NCI-H2227 (cell line): ENCODE results near the gene C1orf115.
"Not testable (repeated sequence)": the region's sequence is repeated elsewhere in the genome, so short reads cannot be mapped to it uniquely, and the experiment has no call there.

ENCODE experiments used
- DNase-seq: peaks from one replicate; lab custom pipeline; 2025; ENCODE audit not compliant: unreplicated experiment; lab: John Stamatoyannopoulos, UW

C1orf115 gene

DNA sequence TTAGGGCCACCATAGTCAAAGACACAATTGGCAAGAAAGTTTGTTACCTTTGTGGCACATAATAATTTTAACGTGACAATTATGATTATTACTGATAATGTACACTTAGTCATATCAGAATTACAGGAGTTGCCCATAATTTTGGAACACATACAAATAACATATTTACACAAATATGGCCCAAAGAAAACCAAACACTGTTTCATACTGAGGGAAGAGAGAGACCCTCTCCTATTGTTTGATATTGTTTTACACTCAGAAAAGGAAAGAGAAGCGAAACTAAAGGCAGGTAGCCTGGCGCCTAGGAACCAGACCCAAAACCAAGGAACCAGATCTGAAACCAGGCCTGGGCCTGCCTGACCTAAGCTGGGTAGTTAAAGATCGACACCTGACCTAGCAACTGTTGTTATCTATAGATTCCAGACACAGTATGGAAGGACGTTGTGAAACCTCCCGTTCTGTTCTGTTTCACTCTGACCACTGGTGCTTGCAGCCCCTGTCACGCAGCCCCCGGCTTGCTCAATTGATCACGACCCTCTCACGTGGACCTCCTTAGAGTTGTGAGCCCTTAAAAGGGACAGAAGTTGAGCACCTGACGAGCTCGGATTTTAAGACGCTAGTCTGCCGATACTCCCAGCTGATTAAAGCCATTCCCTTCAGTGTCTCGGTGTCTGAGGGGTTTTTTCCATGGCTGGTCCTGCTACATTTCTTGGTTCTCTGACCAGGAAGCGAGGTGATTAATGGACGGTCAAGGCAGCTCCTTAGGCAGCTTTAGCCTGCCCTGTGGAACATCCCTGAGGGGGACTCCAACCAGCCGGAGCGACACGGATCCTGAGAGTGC lies 27.9 kb downstream of the C1orf115 start:
- no peak for DNase-seq

- DNase-seq: not testable (repeated sequence)
These were observed 31.1 kb downstream of the C1orf115 start for GRCh38 chr1:220721266-220721665.

- DNase-seq: no peak
These were observed 36.5 kb downstream of the C1orf115 start for GRCh38 chr1:220726634-220727033.

DNA sequence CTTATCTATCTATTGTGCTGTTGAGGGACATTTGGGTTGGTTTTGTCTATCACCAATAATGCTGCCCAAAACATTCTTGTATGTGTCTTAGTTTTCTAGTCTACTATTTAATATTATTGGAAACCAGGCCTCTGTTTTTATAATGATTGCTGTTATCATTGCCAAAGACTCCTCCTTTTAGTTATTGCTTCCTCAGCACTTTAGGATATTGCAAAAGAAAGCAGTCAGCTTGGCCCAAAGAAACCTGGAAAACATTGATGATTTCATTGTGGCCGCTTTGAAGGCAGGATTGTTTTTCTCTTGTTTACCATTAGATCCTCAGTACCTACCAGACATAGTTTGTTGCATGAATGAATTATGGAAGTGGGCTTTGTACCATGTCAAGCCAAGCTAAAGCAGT lies 37.4 kb downstream of the C1orf115 start:
- no peak for DNase-seq

GRCh38 chr1:220730486-220730885 lies 40.3 kb downstream of the C1orf115 start:
- DNase-seq: no peak

DNA sequence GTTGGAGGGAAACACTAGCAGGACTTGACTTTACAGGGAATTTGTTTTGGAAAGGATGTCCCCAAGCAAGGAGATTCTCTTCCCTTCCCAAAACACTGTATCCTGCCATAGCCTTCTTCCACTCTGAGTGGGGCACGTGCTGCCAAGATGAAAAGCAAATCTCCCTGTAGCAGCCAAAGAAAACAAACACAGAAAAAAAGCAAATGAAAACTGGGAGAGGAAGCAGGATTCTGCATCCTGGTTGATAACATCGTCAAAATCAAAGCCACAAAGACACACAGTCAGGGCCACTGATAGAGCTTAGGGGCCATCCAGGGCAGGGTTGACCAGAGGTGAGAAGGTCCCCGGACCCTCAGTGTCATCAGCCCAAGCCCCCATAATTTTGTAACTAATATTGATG lies 42.0 kb downstream of the C1orf115 start:
- no peak for DNase-seq

DNA sequence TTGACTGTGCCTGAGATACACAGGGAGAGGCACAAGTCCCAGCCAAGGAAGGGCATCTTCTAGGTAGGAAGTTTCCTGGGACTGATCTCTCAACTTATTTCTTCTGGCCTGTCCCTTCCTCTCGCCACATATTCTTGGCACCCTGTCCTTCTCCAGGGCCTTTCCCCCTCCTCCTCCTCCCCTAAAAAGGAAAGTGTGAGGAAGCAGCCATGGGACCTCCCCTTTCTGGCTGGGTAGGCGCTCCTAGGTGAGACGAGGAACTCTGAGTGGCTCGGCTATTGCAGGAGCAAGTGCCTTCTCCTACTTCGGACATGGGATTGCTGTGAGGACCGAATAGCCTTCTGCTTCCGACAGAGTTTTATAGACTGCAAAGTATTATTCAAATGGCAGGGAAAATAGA lies 42.5 kb downstream of the C1orf115 start:
- DNase-seq: no peak

DNA sequence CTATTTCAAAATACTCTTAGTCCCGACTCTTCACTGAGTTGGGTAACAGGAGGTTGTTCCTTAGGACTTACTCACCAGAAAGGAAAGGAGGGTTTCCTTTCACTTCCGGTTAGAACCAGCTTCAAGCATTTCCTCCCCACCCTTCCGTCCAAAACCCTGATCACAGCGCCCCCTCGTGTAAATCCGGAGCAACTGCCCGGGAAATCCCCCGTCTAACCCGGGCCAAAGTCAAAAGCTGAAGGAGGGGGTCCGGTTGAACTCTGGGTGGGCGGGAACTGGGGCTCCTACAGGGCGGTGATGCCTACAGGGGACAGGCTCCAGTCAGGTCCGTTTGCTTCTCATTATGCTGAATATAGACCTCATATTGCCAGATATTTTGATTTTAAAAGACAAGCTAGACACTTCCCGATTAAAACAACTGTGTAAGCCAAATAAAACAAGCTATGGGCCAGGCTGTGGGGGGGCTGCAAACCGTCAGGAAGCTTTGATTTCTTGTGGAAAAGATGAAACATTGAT lies 43.0 kb downstream of the C1orf115 start:
- DNase-seq: peak; percentile 65

- DNase-seq: no peak
These were observed 44.6 kb downstream of the C1orf115 start for GRCh38 chr1:220734571-220735326.

DNA sequence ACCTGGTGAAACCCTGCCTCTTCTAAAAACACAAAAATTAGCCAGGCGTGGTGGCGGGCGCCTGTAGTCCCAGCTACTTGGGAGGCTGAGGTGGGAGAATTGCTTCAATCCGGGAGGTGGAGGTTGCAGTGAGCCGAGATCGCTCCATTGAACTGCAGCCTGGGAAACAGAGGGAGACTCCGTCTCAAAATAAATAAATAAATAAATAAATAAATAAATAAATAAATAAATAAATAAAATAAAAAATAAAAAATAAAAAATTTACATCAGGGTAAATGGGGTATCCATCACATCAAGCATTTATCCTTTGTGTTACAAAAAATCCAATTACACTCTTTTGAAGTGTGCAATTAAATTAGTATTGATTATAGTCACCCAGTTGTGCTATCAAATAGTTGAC lies 46.1 kb downstream of the C1orf115 start:
- not testable (repeated sequence) for DNase-seq

DNA sequence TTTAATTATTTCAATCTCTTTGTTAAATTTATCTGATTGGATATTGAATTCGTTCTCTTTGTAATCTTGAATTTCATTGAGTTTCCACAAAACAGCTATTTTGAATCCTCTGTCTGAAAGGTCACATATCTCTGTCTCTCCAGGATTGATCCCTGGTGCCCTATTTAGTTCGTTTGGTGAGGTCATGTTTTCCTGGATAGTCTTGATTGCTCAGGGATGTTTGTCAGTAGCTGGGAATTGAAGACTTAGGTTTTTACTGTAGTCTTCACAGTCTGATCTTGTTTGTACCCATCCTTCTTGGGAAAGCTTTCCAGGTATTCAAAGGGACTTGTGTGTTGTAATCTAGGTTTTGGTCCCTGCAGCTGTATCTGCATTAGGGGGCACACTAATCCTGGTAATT lies 51.2 kb downstream of the C1orf115 start:
- DNase-seq: no peak

DNA sequence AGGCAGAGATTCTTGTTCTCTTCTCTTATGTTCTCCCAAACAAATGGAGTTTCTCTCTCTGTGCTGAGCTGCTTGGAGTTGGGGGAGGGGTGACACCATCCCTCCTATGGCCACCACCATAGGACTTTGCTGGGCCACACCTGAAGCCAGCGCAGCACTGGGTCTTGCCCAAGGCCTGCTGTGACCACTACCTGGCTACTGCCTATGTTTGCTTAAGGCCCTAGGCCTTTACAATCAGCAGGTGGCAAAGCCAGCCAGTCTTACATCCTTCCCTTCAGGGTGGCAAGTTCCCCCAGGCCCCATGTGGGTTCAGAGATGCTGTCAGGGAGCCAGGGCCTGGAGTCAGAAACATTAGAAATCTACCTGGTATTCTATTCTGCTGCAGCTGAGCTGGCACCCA lies 51.7 kb downstream of the C1orf115 start:
- DNase-seq: no peak

- no peak for DNase-seq
These were observed 52.4 kb downstream of the C1orf115 start for GRCh38 chr1:220742520-220742919.

GRCh38 chr1:220746851-220747250 lies 56.7 kb downstream of the C1orf115 start:
- no peak for DNase-seq

DNA sequence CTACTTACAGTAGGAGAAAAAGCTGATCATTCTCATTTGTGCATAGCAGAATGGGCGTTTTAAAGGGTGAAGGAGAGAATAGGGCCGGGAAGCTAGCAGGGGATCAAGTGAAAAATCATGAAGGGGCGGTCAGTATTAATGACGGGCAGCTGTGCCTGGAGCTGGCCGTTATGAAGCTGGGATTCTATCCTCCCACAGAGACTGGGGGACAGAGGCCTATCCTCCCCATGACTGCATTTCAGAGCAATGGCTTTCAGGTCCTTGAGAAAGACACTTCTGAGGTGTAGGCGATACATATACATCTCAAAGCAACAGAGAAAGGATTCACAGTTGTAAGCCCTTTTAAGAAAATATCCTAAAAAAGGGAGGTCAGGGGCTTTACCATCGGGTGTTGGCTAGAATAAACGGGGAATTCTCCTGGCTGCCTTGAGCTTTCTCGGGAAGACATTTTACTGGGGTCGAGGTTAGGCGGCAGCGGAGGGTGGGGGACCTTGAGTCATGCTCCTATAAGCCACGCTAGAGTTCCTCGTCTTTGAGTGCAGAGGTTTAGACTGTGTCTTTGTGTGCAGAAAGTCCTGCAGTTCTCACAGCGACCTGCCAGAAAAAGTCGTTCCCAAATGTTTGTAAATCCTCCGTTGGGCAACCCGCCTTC lies 57.4 kb downstream of the C1orf115 start:
- no peak for DNase-seq

DNA sequence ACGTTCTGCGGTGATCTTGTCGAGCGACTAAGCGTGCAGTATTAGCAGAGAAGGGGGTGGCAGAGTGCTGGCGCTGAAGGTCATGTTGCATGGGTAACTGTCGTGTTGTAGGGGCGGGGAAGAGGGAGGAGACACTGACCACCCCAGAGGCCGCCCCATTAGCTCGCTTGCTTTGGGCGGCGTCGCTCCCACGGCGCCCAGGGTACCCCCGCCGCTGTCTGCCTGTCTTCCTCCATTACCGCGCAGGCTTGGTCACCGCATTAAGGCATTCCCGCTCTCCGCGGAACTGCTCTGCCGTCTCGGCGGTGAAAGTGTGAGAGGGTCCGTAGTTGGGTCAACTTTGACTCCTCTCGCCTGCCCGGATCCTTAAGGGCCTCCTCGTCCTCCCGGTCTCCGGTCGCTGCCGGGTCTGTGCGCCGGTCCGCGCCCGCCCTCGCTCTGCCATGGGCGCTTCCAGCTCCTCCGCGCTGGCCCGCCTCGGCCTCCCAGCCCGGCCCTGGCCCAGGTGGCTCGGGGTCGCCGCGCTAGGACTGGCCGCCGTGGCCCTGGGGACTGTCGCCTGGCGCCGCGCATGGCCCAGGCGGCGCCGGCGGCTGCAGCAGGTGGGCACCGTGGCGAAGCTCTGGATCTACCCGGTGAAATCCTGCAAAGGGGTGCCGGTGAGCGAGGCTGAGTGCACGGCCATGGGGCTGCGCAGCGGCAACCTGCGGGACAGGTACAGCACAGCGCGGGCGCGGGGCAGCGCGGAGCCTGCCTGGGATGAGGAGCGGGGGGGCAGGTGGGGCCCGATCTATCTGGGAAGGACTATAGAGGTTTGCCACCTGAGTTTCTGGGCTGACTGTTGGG lies 58.1 kb downstream of the C1orf115 start, which contains the start of gene MTARC2:
Gene MTARC2 (plus strand): TSS at position 234 of the 846 bp plus-strand sequence. CDS start 210 bp downstream, at position 444.
- DNase-seq: peak; percentile 68
